ENCODE measurements around the gene PLCE1. TPM values are rescaled to one million over a fixed set of nuclear protein-coding genes. Genes with fewer than 3 reads are reported as not detected.

Gene PLCE1
- total and polyA plus RNA-seq, 2 donors (not counting 3 experiments of a cell fraction or from before 2014, with no cell fraction given): 0.01 to 0.04 TPM

GRCh38 chr10:93992400-93993030, 1.2 kb upstream of the PLCE1 start:
- Histone ChIP-seq H3K9ac (replicated peaks; ENCODE audit: extremely low read depth, insufficient read depth, low read length) (no peak overlapping the region), H3K9me1 (replicated peaks; ENCODE audit: control insufficient read depth, extremely low read depth, insufficient read depth, low read length) (no peaks in the 10 kb centered on the region), H3K4me1 (ENCODE audit: control insufficient read depth, extremely low read depth, insufficient read depth, low read length) (peaks cover 4% of the 10 kb centered on the region), H3K27ac (ENCODE audit: insufficient read depth, low read depth, low read length) (no peak overlapping the region), H2AFZ (ENCODE audit: low read depth, low read length) (no peak overlapping the region), H3K4me3 (replicated peaks in 1 of 3; ENCODE audit: insufficient read depth in 1 of 3, low read depth in 1 of 3, low read length in 3 of 3) (no peak overlapping the region), H3K36me3 (ENCODE audit: control insufficient read depth in 2 of 2, extremely low read depth in 1 of 2, insufficient read depth in 2 of 2, low read length in 2 of 2) (no peaks in the 10 kb centered on the region), H3K4me2 (ENCODE audit: insufficient read depth, low read length) (no peak overlapping the region), H3K79me2 (ENCODE audit: control insufficient read depth, insufficient read depth, low read length) (no peaks in the 10 kb centered on the region), H4K20me1 (replicated peaks; ENCODE audit: control insufficient read depth, extremely low read depth, insufficient read depth, low read length) (no peaks in the 10 kb centered on the region), H3K27me3 (ENCODE audit: control insufficient read depth in 2 of 2, insufficient read depth in 2 of 2, low read length in 2 of 2) (peaks cover 23 to 37% of the 10 kb centered on the region in 2 experiments), H3K9me3 (replicated peaks; ENCODE audit: control insufficient read depth, insufficient read depth, low read length) (no peaks in the 10 kb centered on the region)
- CTCF ChIA-PET: no interaction called here
- intact Hi-C loops (cut with micrococcal nuclease) (no loop called here), dilution Hi-C loops (cut with MboI; ENCODE audit: extremely low pct_ligation_motif_present, low sequenced_read_pairs) (no loop called here)
- POLR2A ChIA-PET: no interaction called here
- TF ChIP-seq GATA2 (IDR thresholded peaks at IDR 0.05; ENCODE audit: insufficient read depth, insufficient read length, low read depth, low read length): no peak
- no peak for TF ChIP-seq JUN (IDR thresholded peaks at IDR 0.05; ENCODE audit: borderline replicate concordance, insufficient read depth, insufficient read length, low read depth)
- TF ChIP-seq MAX (IDR thresholded peaks at IDR 0.05; ENCODE audit: insufficient read depth, insufficient read length): no peak
- no peak for TF ChIP-seq CTCF (IDR thresholded peaks at IDR 0.05; ENCODE audit: extremely low read depth in 1 of 2, insufficient read depth in 1 of 2, low read depth in 1 of 2, low read length in 2 of 2)
- no peak for TF ChIP-seq MYC (IDR thresholded peaks at IDR 0.05; ENCODE audit: low read depth, low read length)
- no peak for TF ChIP-seq POLR2AphosphoS5 (IDR thresholded peaks at IDR 0.05; ENCODE audit: insufficient read depth, low read depth, low read length)
- TF ChIP-seq POLR2A (IDR thresholded peaks at IDR 0.05; ENCODE audit: low read depth, low read length): no peak
- TF ChIP-seq EZH2 (IDR thresholded peaks at IDR 0.05; ENCODE audit: borderline replicate concordance, low read depth, low read length, severe bottlenecking): no peak
- no peak for TF ChIP-seq FOS (IDR thresholded peaks at IDR 0.05; ENCODE audit: borderline replicate concordance, insufficient read depth, low read length)
- BruUV-seq (replicated peaks): no TSS peak
- DNase-seq (ENCODE audit: low read depth, low spot score) (no peak), FAIRE-seq (no peak)

Data from endothelial cell of umbilical vein (primary cell).